ENCODE results near the gene FREM3. TPM values are rescaled to one million over a fixed set of nuclear protein-coding genes. Genes with fewer than 3 reads are reported as not detected.

Gene FREM3
- total and polyA plus RNA-seq, 12 donors: 0.01 to 0.25 (median 0.05) TPM; not detected in 6

DNA sequence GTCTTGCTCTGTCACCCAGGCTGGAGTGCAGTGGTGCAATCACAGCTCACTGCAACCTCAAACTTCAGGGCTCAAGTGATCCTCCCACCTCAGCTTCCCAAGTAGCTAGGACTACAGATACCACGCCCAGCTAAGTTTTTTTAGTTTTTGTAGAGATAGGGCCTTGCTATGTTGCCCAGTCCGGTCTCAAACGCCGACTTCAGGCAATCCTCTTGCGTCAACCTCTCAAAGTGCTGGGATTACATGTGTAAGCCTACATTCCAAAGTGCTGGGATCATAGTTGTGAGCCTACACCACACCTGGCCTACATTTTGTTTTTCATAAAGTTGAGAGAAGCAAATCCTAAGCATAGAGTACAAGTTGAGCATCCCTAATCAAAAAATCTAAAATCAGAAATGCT is 144.8 kb downstream of the FREM3 start:
- Histone ChIP-seq H3K36me3 (peaks cover 0 to 59% (median 15%) of the 10 kb centered on the region in 9 donors), H3K4me3 (no peak overlapping the region), H3K9me3 (no peaks in the 10 kb centered on the region), H3K4me1 (peaks cover 0 to 18% (median 4%) of the 10 kb centered on the region in 9 donors), H3K27ac (no peak overlapping the region), H3K27me3 (peaks cover 0 to 3% (median 0%) of the 10 kb centered on the region in 7 donors)
- intact Hi-C loops (cut with DNase I): loop anchor here in 4 of 10 donors (2.0 to 10.0 kb wide), 2 partner anchors 69 to 349 kb away; partner anchors contain the start of gene GYPE (in 3 of the 4)
- WGBS, 2 donors: 86 to 89% methylated on average over 5 of the region's 5 CpGs
- ATAC-seq (no peak), DNase-seq (no peak)
- TF ChIP-seq, protein P1, sequence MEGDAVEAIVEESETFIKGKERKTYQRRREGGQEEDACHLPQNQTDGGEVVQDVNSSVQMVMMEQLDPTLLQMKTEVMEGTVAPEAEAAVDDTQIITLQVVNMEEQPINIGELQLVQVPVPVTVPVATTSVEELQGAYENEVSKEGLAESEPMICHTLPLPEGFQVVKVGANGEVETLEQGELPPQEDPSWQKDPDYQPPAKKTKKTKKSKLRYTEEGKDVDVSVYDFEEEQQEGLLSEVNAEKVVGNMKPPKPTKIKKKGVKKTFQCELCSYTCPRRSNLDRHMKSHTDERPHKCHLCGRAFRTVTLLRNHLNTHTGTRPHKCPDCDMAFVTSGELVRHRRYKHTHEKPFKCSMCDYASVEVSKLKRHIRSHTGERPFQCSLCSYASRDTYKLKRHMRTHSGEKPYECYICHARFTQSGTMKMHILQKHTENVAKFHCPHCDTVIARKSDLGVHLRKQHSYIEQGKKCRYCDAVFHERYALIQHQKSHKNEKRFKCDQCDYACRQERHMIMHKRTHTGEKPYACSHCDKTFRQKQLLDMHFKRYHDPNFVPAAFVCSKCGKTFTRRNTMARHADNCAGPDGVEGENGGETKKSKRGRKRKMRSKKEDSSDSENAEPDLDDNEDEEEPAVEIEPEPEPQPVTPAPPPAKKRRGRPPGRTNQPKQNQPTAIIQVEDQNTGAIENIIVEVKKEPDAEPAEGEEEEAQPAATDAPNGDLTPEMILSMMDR (IDR thresholded peaks at IDR 0.05): no peak

DNA sequence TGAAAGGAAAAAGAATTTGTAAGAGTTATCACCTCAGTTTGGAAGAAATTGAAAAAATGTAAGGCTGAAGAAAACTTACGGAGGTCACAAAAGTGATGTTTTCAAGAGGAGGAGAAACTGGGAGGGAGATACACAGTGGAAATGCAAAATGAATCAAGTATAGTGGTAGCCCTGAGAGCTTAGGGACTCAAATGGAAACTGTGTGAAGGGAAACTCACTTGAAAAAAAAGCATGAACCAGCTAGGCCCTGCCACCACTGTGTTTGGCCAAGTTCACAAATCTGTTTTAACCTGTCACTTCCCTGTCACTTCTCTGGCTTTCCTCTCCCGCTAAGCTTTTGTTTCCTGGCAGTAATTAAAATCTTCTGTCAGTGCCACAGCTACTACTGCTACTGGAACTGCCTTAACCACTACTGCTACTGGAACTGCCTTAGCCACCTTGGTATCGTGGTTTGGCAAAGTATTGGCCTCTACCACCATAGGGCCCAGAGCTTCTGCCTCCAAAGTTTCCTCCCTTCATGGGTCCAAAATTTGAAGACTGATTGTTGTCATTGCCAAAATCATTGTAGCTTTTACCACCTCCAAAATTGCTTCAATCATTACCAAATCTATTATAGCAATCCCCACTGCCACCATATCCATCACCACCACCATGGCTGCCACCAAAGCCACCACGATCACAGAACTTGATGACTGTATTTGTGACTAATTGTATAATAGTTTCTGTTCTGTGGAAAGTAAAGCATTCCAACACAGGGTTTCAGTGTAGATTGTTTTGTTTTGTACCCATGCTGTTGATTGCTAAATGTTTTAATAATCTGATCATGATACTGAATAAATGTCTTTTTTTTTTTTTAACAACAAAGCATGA is 145.5 kb downstream of the FREM3 start:
- 71 to 73% methylated on average over 4 of the region's 4 CpGs for WGBS, 2 donors
- H3K36me3 ChIP-seq: peaks cover 0 to 66% (median 20%) of the 10 kb centered on the region in 9 donors

DNA sequence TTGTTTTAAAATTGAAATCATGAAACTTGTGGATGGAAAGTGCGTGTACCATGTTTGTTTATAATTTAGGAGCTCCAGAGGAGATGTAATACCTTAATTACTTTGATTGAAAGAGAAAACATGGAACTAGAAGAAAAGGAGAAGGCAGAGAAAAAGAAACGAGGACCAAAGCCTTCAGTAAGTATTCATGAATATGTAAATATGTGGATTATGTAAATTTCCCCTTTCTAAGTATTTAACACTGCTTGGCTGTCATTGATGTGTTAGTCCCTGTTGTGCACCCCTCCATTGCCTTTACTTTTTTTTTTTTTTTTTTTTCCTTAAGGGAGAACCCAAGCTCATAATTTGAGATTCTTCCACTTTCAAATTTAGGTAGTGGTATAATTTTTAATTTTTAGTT is 150.5 kb downstream of the FREM3 start:
- peaks cover 0 to 6% (median 0%) of the 10 kb centered on the region in 9 donors for H3K4me1 ChIP-seq
- intact Hi-C loops (cut with DNase I): loop anchor here in 3 of 10 donors (10.0 kb wide), 2 partner anchors 355 to 1575 kb away; partner anchors contain the start of gene GYPE (in 3 of the 3)
- H3K36me3 ChIP-seq: peaks cover 0 to 100% (median 63%) of the 10 kb centered on the region in 9 donors
- no peak overlapping the region for H3K4me3 ChIP-seq
- 81 to 92% methylated on average over 2 of the region's 2 CpGs for WGBS, 2 donors
- ATAC-seq: no peak
- TF ChIP-seq, protein P1 (IDR thresholded peaks at IDR 0.05): no peak
- H3K27me3 ChIP-seq: no peaks in the 10 kb centered on the region
- no peak for DNase-seq
- no peaks in the 10 kb centered on the region for H3K9me3 ChIP-seq
- H3K27ac ChIP-seq: no peak overlapping the region

More for the DNA sequence above, 145.5 kb downstream of the FREM3 start:
- H3K9me3 ChIP-seq: no peaks in the 10 kb centered on the region
- intact Hi-C loops (cut with DNase I): loop anchor here in 3 of 10 donors (10.0 kb wide), 1 partner anchor 350 kb away; the partner anchor contains the start of gene GYPE (in 3 of the 3)
- DNase-seq: no peak
- no peak for ATAC-seq
- H3K27me3 ChIP-seq: peaks cover 0 to 3% (median 0%) of the 10 kb centered on the region in 7 donors
- no peak overlapping the region for H3K27ac ChIP-seq
- no peak overlapping the region for H3K4me3 ChIP-seq
- H3K4me1 ChIP-seq: peaks cover 0 to 21% (median 4%) of the 10 kb centered on the region in 9 donors
- TF ChIP-seq, protein P1 (IDR thresholded peaks at IDR 0.05): no peak

DNA sequence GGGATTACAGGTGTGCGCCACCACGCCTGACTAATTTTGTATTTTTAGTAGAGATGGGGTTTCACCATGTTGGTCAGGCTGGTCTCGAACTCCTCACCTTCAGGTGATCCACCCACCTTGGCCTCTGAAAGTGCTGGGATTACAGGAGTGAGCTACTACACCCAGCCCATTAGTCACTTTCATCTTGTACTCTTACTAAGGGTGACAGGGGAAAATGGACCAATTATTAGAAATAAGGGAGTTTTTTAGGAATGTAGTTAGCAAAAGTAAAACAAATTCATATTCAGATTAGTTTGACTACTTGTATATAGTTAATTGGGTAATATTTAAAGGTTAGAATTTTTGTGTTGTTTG is 160.8 kb downstream of the FREM3 start:
- DNase-seq (no peak), ATAC-seq (no peak)
- H3K4me1 ChIP-seq: no peaks in the 10 kb centered on the region
- no peak overlapping the region for H3K27ac ChIP-seq
- TF ChIP-seq, protein P1 (IDR thresholded peaks at IDR 0.05): no peak
- 96 to 100% methylated on average over 3 of the region's 3 CpGs for WGBS, 2 donors
- H3K36me3 ChIP-seq: peaks cover 0 to 100% (median 77%) of the 10 kb centered on the region in 9 donors
- intact Hi-C loops (cut with DNase I): loop anchor here in 1 of 10 donors (10.0 kb wide), 1 partner anchor 1585 kb away; no protein-coding TSS in a partner anchor
- H3K4me3 ChIP-seq: no peak overlapping the region
- H3K27me3 ChIP-seq: no peaks in the 10 kb centered on the region
- H3K9me3 ChIP-seq: no peaks in the 10 kb centered on the region

Data from heart right ventricle (tissue), 16 donors.